Activated T-cell treated with anti-CD3 and anti-CD28 coated beads for 48 hours (primary cell): ENCODE data around the gene UBE2M.
"Not testable (repeated sequence)": the region's sequence is repeated elsewhere in the genome, so short reads cannot be mapped to it uniquely, and the experiment has no call there.

ENCODE experiments used
- DNase-seq: peaks from one replicate; pipeline ENCODE4 v3.0.0-alpha.2; 2020; ENCODE audit warnings: low read depth

The UBE2M gene

DNA sequence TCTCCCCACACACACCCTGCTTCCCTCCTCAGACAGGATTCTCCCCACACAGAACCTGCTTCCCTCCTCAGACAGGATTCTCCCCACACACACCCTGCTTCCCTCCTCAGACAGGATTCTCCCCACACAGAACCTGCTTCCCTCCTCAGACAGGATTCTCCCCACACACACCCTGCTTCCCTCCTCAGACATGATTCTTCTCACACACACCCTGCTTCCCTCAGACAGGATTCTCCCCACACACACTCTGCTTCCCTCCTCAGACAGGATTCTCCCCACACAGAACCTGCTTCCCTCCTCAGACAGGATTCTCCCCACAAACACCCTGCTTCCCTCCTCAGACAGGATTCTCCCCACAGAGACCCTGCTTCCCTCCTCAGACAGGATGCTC lies 19.2 kb downstream of the UBE2M start:
- not testable (repeated sequence) for DNase-seq

GRCh38 chr19:58538257-58539168 lies 19.9 kb downstream of the UBE2M start:
- no peak for DNase-seq

GRCh38 chr19:58536852-58537798 lies 21.3 kb downstream of the UBE2M start:
- DNase-seq: no peak

DNA sequence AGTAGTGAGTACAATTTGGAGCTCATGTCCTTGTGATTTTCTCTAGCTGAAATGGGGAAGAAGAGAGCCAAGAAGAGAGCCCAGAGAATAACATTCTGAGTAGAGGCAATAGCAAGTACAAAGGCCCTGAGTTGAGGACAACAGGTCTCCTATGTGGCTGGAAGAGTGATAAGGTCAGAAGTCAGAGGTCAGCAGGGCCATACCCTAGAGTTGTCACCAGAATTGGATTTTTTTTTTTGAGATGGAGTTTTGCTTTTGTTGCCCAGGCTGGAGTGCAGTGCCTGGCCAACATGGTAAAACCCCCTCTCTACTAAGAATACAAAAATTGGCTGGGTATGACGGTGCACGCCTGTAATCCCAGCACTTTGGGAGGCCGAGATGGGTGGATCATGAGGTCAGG lies 22.6 kb downstream of the UBE2M start:
- no peak for DNase-seq

GRCh38 chr19:58531034-58531840 lies 27.2 kb downstream of the UBE2M start:
- DNase-seq: no peak

DNA sequence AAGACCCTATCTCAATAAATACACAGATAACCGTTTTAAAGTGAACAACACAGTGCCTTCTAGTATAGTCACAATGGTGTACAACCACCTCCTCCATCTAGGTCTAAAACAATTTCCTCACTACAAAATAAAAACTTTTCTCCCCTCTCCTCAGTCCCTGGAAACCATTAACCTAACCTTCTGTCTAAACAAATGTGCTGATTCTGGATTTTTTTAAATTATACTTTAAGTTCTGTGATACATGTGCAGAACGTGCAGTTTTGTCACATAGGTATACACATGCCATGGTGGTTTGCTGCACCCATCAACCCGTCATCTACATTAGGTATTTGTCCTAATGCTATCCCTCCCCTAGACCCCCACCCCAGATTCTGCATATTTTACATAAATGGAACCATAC lies 29.0 kb downstream of the UBE2M start:
- no peak for DNase-seq

DNA sequence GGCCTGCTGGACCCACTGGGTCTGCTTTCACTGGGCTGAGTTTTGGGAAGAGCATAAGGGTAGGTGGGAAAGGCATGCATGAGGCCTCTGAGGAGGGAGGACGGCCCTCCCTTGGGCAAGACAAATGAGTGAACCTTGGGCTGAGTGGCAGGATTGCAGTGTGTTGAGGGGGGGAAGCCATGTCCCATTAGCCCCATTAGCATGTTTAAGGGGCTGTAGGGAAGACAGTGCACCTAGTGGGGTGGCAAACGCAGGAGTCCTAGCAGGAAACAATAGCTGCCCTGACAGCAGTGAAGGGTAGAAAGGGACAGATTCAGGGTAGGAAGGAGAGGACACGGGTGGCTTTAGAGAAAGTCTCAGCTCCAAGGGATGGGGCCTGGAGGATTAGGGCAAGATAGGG lies 35.7 kb downstream of the UBE2M start:
- DNase-seq: no peak

GRCh38 chr19:58521651-58522050 lies 36.8 kb downstream of the UBE2M start:
- DNase-seq: no peak

GRCh38 chr19:58520257-58520599 lies 38.2 kb downstream of the UBE2M start:
- DNase-seq: no peak

DNA sequence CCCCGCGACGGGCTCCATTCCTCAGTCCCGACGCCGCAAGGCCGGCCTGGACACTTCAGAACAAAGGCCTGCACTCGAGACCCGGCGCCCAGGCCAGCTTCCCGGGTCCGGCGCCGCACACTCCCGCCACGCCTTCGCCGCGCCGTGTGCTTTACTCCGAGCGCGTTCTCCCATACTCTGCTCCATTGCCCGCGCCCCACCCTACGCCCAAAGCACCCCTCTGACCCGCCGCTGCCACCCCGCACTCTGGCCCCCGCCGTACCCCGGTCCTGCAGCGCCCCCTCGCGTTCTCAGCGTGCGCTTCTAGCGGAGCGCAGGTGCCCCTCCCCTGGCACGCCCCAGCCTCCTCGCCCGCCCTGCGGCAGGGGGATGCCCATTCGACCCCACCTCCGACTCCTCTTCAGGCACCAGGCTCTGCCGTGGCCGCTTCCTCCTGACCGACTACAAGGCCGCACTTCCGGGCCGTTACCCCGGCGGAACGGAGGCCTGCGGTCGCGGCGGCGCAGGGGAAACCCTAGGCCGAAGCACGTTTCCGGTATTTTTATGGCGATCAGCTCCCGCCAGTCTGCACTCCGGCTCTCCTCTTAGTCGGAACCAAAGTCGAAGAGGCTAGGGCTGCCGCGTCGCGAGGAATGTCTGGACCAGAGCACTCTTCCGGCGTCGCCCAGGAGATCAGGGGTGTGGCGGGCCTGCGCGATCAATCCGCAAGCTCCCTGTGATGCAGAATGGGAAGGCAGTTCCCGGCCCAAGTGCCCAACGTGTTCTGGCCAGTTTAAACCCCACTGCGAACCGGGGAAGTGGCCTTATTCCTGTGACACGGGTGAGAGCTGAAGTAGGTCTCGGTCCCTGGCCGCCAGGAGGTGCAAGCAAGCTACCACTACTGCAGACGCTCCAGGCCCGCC lies 38.8 kb downstream of the UBE2M start, which contains the start of gene ZBTB45:
Gene ZBTB45, minus strand, starts transcription at position 456 of the 902 bp plus-strand sequence. CDS start 2,137 bp downstream, outside the sequence.
- DNase-seq: peak; percentile 91

GRCh38 chr19:58519087-58519354 lies 39.4 kb downstream of the UBE2M start:
- peak; percentile 49 for DNase-seq

GRCh38 chr19:58518256-58519086 lies 39.9 kb downstream of the UBE2M start:
- no peak for DNase-seq

DNA sequence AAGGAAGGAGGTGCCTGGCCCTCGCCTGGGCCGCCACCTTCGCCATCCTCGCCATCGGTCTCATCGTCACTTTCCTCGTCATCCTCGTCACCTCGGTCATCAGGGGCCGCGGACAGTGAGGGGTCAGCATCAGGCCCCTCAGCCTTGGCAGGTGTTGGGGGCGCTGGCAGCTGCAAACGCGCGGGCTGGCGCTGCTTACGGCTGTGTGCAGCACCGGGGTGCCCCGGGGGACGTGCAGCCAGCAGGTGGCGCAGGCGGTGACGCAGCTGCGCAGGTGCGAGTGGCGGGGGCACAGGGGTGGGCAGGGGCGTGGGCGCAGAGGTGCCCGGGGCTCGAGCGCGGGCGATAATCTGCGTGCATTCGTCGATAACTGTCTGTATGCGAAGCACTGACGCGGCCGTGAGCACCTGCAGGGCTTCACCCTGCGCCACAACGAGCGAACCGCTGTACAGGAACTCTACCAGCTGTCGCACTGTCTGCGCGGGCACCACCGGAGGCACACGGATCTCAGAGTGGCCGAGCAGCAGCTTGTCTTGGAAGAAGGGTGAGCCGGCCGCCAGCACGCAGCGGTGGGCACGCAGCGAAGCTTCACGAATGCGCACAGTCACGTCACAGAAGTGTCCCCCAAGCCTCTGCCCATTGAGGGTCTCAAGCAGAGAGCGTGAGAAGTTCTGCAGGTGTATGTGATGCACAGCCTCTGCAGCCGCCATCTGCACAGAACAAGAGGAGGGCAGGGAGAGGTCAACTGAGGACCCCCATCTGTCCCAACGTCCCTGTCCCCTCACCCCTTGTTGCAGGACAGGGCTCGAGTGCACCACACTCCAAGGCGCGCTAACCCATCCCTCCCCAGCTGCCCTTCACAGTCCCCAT lies 41.2 kb downstream of the UBE2M start:
- DNase-seq: no peak

- DNase-seq: no peak
These were observed 42.1 kb downstream of the UBE2M start for GRCh38 chr19:58516246-58516836.

- DNase-seq: no peak
These were observed 43.2 kb downstream of the UBE2M start for GRCh38 chr19:58515259-58515658.

DNA sequence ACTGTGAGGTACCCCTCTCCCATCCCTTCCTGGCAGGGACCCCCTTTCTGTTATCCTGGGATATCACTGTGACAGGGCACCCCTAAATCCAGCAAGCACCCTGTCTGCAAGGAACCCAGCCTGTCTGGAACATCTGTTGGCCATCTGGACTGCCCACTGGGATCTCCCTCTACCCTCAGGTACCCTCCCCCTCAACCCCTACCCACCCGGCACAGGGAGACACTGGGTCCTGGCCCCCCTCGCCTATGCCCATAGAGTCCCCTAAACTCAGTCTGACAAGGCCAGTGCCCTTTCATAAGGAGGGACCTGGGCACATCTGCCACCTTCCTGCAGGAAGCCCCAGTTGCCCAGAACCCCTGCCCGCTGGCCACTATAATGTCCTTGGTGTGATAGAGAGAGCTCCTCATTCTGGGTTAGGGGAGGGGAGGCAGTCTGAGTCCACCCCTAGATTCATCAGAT lies 43.8 kb downstream of the UBE2M start:
- no peak for DNase-seq

GRCh38 chr19:58513694-58514563 lies 44.5 kb downstream of the UBE2M start:
- peak; percentile 99 for DNase-seq

- no peak for DNase-seq
These were observed 45.2 kb downstream of the UBE2M start for GRCh38 chr19:58513213-58513693.
